Measurements from ENCODE around the gene ZXDC.

The ZXDC gene

GRCh38 chr3:126412841-126413692 lies 62.6 kb downstream of the ZXDC start:
- no peaks in the 10 kb centered on the region for H3K36me3 ChIP-seq (ENCODE audit: control insufficient read depth in 2 of 2, insufficient read depth in 2 of 2, low read length in 2 of 2)
- peaks cover 0 to 7% of the 10 kb centered on the region in 2 donors for H3K27me3 ChIP-seq (ENCODE audit: control insufficient read depth in 2 of 2, insufficient read depth in 2 of 2, low read length in 2 of 2)
- no peak overlapping the region for H3K4me3 ChIP-seq (ENCODE audit: low read length in 2 of 2)
- no peak overlapping the region for H3K27ac ChIP-seq (ENCODE audit: low read depth in 2 of 2, low read length in 2 of 2)
- no peak overlapping the region for H3K9ac ChIP-seq (ENCODE audit: low read depth in 1 of 2, low read length in 2 of 2)
- no peaks in the 10 kb centered on the region for H3K9me3 ChIP-seq (ENCODE audit: control insufficient read depth in 2 of 2, low read length in 2 of 2)
- H3K4me1 ChIP-seq (ENCODE audit: control insufficient read depth in 2 of 2, insufficient read depth in 2 of 2, low read length in 2 of 2): no peaks in the 10 kb centered on the region

GRCh38 chr3:126408099-126408498 lies 67.6 kb downstream of the ZXDC start:
- Histone ChIP-seq H3K36me3 (ENCODE audit: control insufficient read depth in 2 of 2, insufficient read depth in 2 of 2, low read length in 2 of 2) (no peaks in the 10 kb centered on the region), H3K27ac (ENCODE audit: low read depth in 2 of 2, low read length in 2 of 2) (no peak overlapping the region), H3K4me3 (ENCODE audit: low read length in 2 of 2) (no peak overlapping the region), H3K27me3 (ENCODE audit: control insufficient read depth in 2 of 2, insufficient read depth in 2 of 2, low read length in 2 of 2) (no peaks in the 10 kb centered on the region), H3K4me1 (ENCODE audit: control insufficient read depth in 2 of 2, insufficient read depth in 2 of 2, low read length in 2 of 2) (no peaks in the 10 kb centered on the region), H3K9me3 (ENCODE audit: control insufficient read depth in 2 of 2, low read length in 2 of 2) (no peaks in the 10 kb centered on the region), H3K9ac (ENCODE audit: low read depth in 1 of 2, low read length in 2 of 2) (no peak overlapping the region)

- no peaks in the 10 kb centered on the region for H3K4me1 ChIP-seq (ENCODE audit: control insufficient read depth in 2 of 2, insufficient read depth in 2 of 2, low read length in 2 of 2)
- no peak overlapping the region for H3K9ac ChIP-seq (ENCODE audit: low read depth in 1 of 2, low read length in 2 of 2)
- H3K27me3 ChIP-seq (ENCODE audit: control insufficient read depth in 2 of 2, insufficient read depth in 2 of 2, low read length in 2 of 2): no peaks in the 10 kb centered on the region
- no peaks in the 10 kb centered on the region for H3K36me3 ChIP-seq (ENCODE audit: control insufficient read depth in 2 of 2, insufficient read depth in 2 of 2, low read length in 2 of 2)
- H3K9me3 ChIP-seq (ENCODE audit: control insufficient read depth in 2 of 2, low read length in 2 of 2): no peaks in the 10 kb centered on the region
- no peak overlapping the region for H3K4me3 ChIP-seq (ENCODE audit: low read length in 2 of 2)
- H3K27ac ChIP-seq (ENCODE audit: low read depth in 2 of 2, low read length in 2 of 2): no peak overlapping the region
Observed at GRCh38 chr3:126407412-126408044, 68.2 kb downstream of the ZXDC start.

GRCh38 chr3:126406389-126407296 lies 69.0 kb downstream of the ZXDC start:
- Histone ChIP-seq H3K4me1 (ENCODE audit: control insufficient read depth in 2 of 2, insufficient read depth in 2 of 2, low read length in 2 of 2) (no peaks in the 10 kb centered on the region), H3K36me3 (ENCODE audit: control insufficient read depth in 2 of 2, insufficient read depth in 2 of 2, low read length in 2 of 2) (no peaks in the 10 kb centered on the region), H3K27me3 (ENCODE audit: control insufficient read depth in 2 of 2, insufficient read depth in 2 of 2, low read length in 2 of 2) (no peaks in the 10 kb centered on the region), H3K9ac (ENCODE audit: low read depth in 1 of 2, low read length in 2 of 2) (no peak overlapping the region), H3K4me3 (ENCODE audit: low read length in 2 of 2) (no peak overlapping the region), H3K27ac (ENCODE audit: low read depth in 2 of 2, low read length in 2 of 2) (no peak overlapping the region), H3K9me3 (ENCODE audit: control insufficient read depth in 2 of 2, low read length in 2 of 2) (no peaks in the 10 kb centered on the region)

- Histone ChIP-seq H3K9me3 (ENCODE audit: control insufficient read depth in 2 of 2, low read length in 2 of 2) (no peaks in the 10 kb centered on the region), H3K27me3 (ENCODE audit: control insufficient read depth in 2 of 2, insufficient read depth in 2 of 2, low read length in 2 of 2) (no peaks in the 10 kb centered on the region), H3K27ac (ENCODE audit: low read depth in 2 of 2, low read length in 2 of 2) (no peak overlapping the region), H3K4me1 (ENCODE audit: control insufficient read depth in 2 of 2, insufficient read depth in 2 of 2, low read length in 2 of 2) (no peaks in the 10 kb centered on the region), H3K9ac (ENCODE audit: low read depth in 1 of 2, low read length in 2 of 2) (no peak overlapping the region), H3K4me3 (ENCODE audit: low read length in 2 of 2) (no peak overlapping the region), H3K36me3 (ENCODE audit: control insufficient read depth in 2 of 2, insufficient read depth in 2 of 2, low read length in 2 of 2) (no peaks in the 10 kb centered on the region)
Observed at GRCh38 chr3:126402666-126403302, 72.9 kb downstream of the ZXDC start.

GRCh38 chr3:126402178-126402577 lies 73.5 kb downstream of the ZXDC start:
- Histone ChIP-seq H3K4me3 (ENCODE audit: low read length in 2 of 2) (no peak overlapping the region), H3K27ac (ENCODE audit: low read depth in 2 of 2, low read length in 2 of 2) (no peak overlapping the region)

GRCh38 chr3:126401611-126402160 lies 74.0 kb downstream of the ZXDC start:
- no peak overlapping the region for H3K9ac ChIP-seq (ENCODE audit: low read depth in 1 of 2, low read length in 2 of 2)
- H3K27ac ChIP-seq (ENCODE audit: low read depth in 2 of 2, low read length in 2 of 2): no peak overlapping the region
- no peaks in the 10 kb centered on the region for H3K9me3 ChIP-seq (ENCODE audit: control insufficient read depth in 2 of 2, low read length in 2 of 2)
- no peaks in the 10 kb centered on the region for H3K4me1 ChIP-seq (ENCODE audit: control insufficient read depth in 2 of 2, insufficient read depth in 2 of 2, low read length in 2 of 2)
- no peaks in the 10 kb centered on the region for H3K36me3 ChIP-seq (ENCODE audit: control insufficient read depth in 2 of 2, insufficient read depth in 2 of 2, low read length in 2 of 2)
- no peaks in the 10 kb centered on the region for H3K27me3 ChIP-seq (ENCODE audit: control insufficient read depth in 2 of 2, insufficient read depth in 2 of 2, low read length in 2 of 2)
- no peak overlapping the region for H3K4me3 ChIP-seq (ENCODE audit: low read length in 2 of 2)

More at GRCh38 chr3:126402178-126402577, 73.5 kb downstream of the ZXDC start:
- Histone ChIP-seq H3K9ac (ENCODE audit: low read depth in 1 of 2, low read length in 2 of 2) (no peak overlapping the region), H3K27me3 (ENCODE audit: control insufficient read depth in 2 of 2, insufficient read depth in 2 of 2, low read length in 2 of 2) (no peaks in the 10 kb centered on the region), H3K36me3 (ENCODE audit: control insufficient read depth in 2 of 2, insufficient read depth in 2 of 2, low read length in 2 of 2) (no peaks in the 10 kb centered on the region), H3K9me3 (ENCODE audit: control insufficient read depth in 2 of 2, low read length in 2 of 2) (no peaks in the 10 kb centered on the region), H3K4me1 (ENCODE audit: control insufficient read depth in 2 of 2, insufficient read depth in 2 of 2, low read length in 2 of 2) (no peaks in the 10 kb centered on the region)

- Histone ChIP-seq H3K27ac (ENCODE audit: low read depth in 2 of 2, low read length in 2 of 2) (no peak overlapping the region), H3K4me1 (ENCODE audit: control insufficient read depth in 2 of 2, insufficient read depth in 2 of 2, low read length in 2 of 2) (no peaks in the 10 kb centered on the region), H3K36me3 (ENCODE audit: control insufficient read depth in 2 of 2, insufficient read depth in 2 of 2, low read length in 2 of 2) (no peaks in the 10 kb centered on the region), H3K4me3 (ENCODE audit: low read length in 2 of 2) (no peak overlapping the region), H3K9ac (ENCODE audit: low read depth in 1 of 2, low read length in 2 of 2) (no peak overlapping the region), H3K9me3 (ENCODE audit: control insufficient read depth in 2 of 2, low read length in 2 of 2) (no peaks in the 10 kb centered on the region), H3K27me3 (ENCODE audit: control insufficient read depth in 2 of 2, insufficient read depth in 2 of 2, low read length in 2 of 2) (no peaks in the 10 kb centered on the region)
Observed at GRCh38 chr3:126399756-126400155, 75.9 kb downstream of the ZXDC start.

- Histone ChIP-seq H3K4me3 (ENCODE audit: low read length in 2 of 2) (no peak overlapping the region), H3K36me3 (ENCODE audit: control insufficient read depth in 2 of 2, insufficient read depth in 2 of 2, low read length in 2 of 2) (no peaks in the 10 kb centered on the region), H3K27ac (ENCODE audit: low read depth in 2 of 2, low read length in 2 of 2) (no peak overlapping the region), H3K4me1 (ENCODE audit: control insufficient read depth in 2 of 2, insufficient read depth in 2 of 2, low read length in 2 of 2) (no peaks in the 10 kb centered on the region), H3K9ac (ENCODE audit: low read depth in 1 of 2, low read length in 2 of 2) (no peak overlapping the region), H3K9me3 (ENCODE audit: control insufficient read depth in 2 of 2, low read length in 2 of 2) (no peaks in the 10 kb centered on the region), H3K27me3 (ENCODE audit: control insufficient read depth in 2 of 2, insufficient read depth in 2 of 2, low read length in 2 of 2) (no peaks in the 10 kb centered on the region)
Observed at GRCh38 chr3:126399351-126399735, 76.3 kb downstream of the ZXDC start.

Measured in mucosa of rectum (tissue), 2 donors.